GM06990 (cell line): Measurements from ENCODE around the gene ARMC5.

Source experiments
- DNase-seq: peaks from one replicate; pipeline ENCODE4 v3.0.0-alpha.2; 2011; ENCODE audit not compliant: insufficient read length; ENCODE audit errors: extremely low read depth
- H3K27me3 ChIP-seq: replicated peaks from 2 replicates; pipeline ENCODE4 v1.6.0; 2011; ENCODE audit warnings: low read length; ENCODE audit not compliant: control insufficient read depth, insufficient read depth
- H3K36me3 ChIP-seq: 2 replicates; pipeline ENCODE4 v1.5.1; 2011; ENCODE audit warnings: low read length; ENCODE audit not compliant: control insufficient read depth, insufficient read depth
- H3K4me3 ChIP-seq: replicated peaks from 2 replicates; pipeline ENCODE4 v1.5.1; 2011; ENCODE audit warnings: low read depth, mild to moderate bottlenecking, control low read depth, low read length
- CTCF ChIP-seq: IDR thresholded peaks from 2 replicates; pipeline ENCODE4 v1.5.1; 2011; ENCODE audit warnings: low read length, control low read depth, mild to moderate bottlenecking, inconsistent platforms; ENCODE audit not compliant: insufficient read depth, poor library complexity, severe bottlenecking

The ARMC5 gene

DNA sequence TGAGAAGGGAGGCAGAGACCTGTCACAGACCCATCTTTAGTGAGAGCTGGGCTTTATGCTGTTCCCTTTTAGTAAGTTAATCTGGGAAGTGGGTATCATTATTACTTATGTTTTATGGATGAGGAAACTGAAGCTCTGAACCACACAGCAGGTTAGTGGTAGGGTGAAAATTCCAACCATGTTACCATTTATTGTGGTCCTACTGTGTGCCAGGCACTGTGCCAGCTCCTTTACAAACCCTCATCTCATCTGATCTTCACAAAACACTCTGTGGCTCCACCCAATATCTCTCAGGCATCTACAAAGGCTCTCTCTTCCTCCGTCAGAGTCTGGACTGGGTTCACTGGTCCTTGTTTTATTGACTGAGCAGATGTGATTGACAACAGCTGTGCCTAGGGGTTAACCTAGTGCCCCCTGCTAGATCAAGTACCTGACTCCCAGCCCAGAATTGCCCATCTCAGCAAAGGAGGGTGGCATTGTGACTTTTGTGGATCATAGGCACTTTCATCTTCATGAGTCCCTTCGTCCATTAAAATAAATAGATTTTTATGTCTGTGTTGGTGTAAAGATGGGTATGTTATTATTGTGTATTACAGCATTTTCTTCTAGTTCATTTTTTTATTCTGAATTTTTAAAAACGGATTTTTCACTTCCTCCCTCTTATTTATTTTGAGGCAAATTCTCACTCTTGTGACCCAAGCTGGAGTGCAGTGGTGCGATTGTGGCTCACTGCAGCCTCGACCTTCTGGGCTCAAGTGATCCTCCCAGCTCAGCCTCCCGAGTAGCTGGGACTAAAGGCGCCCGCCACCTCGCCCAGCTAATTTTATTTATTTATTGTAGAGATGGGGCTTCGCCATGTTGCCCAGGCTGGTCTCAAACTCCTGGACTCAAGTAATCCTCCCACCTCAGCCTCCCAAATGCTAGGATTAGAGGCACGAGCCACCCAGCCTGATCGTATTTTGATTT is 15.8 kb downstream of the ARMC5 start:
- TF ChIP-seq CTCF = no peak
- DNase-seq = no peak
- Histone ChIP-seq H3K36me3 (no peaks in the 10 kb centered on the region), H3K4me3 (no peak overlapping the region), H3K27me3 (peaks cover 2% of the 10 kb centered on the region)

- no peak overlapping the region for H3K4me3 ChIP-seq
- peaks cover 2% of the 10 kb centered on the region for H3K27me3 ChIP-seq
- H3K36me3 ChIP-seq = no peaks in the 10 kb centered on the region
- DNase-seq = no peak
- TF ChIP-seq CTCF = no peak
Measured at GRCh38 chr16:31475946-31476302, 16.6 kb downstream of the ARMC5 start.

- Histone ChIP-seq H3K27me3 (peaks cover 2% of the 10 kb centered on the region), H3K36me3 (no peaks in the 10 kb centered on the region), H3K4me3 (peak overlapping the region; percentile 54)
- DNase-seq = peak; percentile 61
- TF ChIP-seq CTCF = no peak
Measured at GRCh38 chr16:31476303-31477219, 17.3 kb downstream of the ARMC5 start.

DNA sequence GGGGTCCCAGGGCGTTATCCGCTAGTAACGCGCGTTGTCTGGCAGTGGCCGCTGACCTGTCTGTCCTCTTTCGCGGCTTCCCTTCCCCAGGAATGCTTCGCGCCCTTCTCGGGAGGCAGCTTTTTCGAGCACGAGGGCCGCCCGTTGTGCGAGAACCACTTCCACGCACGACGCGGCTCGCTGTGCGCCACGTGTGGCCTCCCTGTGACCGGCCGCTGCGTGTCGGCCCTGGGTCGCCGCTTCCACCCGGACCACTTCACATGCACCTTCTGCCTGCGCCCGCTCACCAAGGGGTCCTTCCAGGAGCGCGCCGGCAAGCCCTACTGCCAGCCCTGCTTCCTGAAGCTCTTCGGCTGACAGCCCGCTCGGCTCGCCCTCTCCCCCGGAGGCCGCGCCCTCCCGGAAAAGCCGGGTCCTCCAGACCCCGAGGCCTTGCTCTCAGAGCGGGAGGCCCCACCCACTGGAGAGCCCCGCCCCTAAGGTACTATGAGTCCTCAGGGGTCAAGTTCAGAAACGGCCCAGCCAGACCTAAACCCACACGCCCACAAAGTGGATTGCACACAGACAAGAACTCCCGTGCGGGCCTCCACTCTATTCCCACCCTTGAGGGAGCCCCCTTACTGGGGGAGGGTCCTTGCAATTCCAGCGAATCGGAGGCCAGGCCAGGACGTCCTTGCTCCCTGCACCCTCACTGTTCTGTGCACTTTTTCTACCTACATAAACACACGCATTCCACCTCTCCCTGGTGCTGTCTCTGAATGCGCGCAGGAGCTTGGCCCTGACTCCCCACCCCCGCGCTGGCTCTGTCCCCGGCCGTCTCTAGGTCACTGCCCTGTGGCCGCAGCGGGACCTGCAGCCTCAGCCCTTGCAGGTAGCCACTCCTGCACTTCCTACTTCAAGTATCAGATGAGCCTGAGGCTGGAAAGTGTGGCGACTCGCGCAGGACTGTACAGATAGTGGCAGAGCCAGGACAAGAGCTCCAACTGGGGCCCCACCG is 18.2 kb downstream of the ARMC5 start:
- H3K4me3 ChIP-seq = peak overlapping the region; percentile 54
- peaks cover 2% of the 10 kb centered on the region for H3K27me3 ChIP-seq
- TF ChIP-seq CTCF = no peak
- H3K36me3 ChIP-seq = no peaks in the 10 kb centered on the region
- DNase-seq = no peak

GRCh38 chr16:31478956-31479355 is 19.7 kb downstream of the ARMC5 start:
- DNase-seq = no peak

More at GRCh38 chr16:31478956-31479355, 19.7 kb downstream of the ARMC5 start:
- no peak for TF ChIP-seq CTCF
- no peak overlapping the region for H3K4me3 ChIP-seq
- H3K36me3 ChIP-seq = no peaks in the 10 kb centered on the region
- H3K27me3 ChIP-seq = peaks cover 2% of the 10 kb centered on the region
